ENCODE measurements around the gene MIGA2. TPM values are rescaled to one million over a fixed set of nuclear protein-coding genes. Genes with fewer than 3 reads are reported as not detected.

MIGA2 gene
- total and polyA plus RNA-seq, 10 donors: 20.2 to 47.1 (median 34.4) TPM

GRCh38 chr9:129006328-129007034 lies 29.9 kb upstream of the MIGA2 start:
- WGBS, 5 donors: 53 to 63% (median 61%) methylated on average over 20 to 21 of the region's 21 CpGs
- H3K27me3 ChIP-seq (replicated peaks in 1 of 7): no peaks in the 10 kb centered on the region
- intact Hi-C loops (cut with DNase I; ENCODE audit: low total_unique reads): no loop called here
- no peak for DNase-seq
- peak overlapping the region in 2 of 8 donors; percentile 26 for H3K27ac ChIP-seq
- H3K36me3 ChIP-seq: peaks cover 0 to 100% (median 93%) of the 10 kb centered on the region in 6 donors
- TF ChIP-seq, protein P1, sequence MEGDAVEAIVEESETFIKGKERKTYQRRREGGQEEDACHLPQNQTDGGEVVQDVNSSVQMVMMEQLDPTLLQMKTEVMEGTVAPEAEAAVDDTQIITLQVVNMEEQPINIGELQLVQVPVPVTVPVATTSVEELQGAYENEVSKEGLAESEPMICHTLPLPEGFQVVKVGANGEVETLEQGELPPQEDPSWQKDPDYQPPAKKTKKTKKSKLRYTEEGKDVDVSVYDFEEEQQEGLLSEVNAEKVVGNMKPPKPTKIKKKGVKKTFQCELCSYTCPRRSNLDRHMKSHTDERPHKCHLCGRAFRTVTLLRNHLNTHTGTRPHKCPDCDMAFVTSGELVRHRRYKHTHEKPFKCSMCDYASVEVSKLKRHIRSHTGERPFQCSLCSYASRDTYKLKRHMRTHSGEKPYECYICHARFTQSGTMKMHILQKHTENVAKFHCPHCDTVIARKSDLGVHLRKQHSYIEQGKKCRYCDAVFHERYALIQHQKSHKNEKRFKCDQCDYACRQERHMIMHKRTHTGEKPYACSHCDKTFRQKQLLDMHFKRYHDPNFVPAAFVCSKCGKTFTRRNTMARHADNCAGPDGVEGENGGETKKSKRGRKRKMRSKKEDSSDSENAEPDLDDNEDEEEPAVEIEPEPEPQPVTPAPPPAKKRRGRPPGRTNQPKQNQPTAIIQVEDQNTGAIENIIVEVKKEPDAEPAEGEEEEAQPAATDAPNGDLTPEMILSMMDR (IDR thresholded peaks at IDR 0.05 in 8 of 11, conservative IDR thresholded peaks at IDR 0.05 in 3 of 11): peak in 10 of 11 experiments; percentile 19 to 90 (median 78)
- TF ChIP-seq POLR2AphosphoS5 (IDR thresholded peaks at IDR 0.05): peak; percentile 31 to 35 (median 32)
- TF ChIP-seq POLR2A (IDR thresholded peaks at IDR 0.05): no peak
- peaks cover 0 to 27% (median 9%) of the 10 kb centered on the region in 6 donors for H3K4me1 ChIP-seq
- no peaks in the 10 kb centered on the region for H3K9me3 ChIP-seq
- no peak overlapping the region for H3K4me3 ChIP-seq

- WGBS, 5 donors: 84 to 92% (median 86%) methylated on average over 13 to 14 of the region's 14 CpGs
- peak overlapping the region in 2 of 8 donors; percentile 26 for H3K27ac ChIP-seq
- intact Hi-C loops (cut with DNase I; ENCODE audit: low total_unique reads): no loop called here
- peaks cover 0 to 100% (median 93%) of the 10 kb centered on the region in 6 donors for H3K36me3 ChIP-seq
- H3K4me1 ChIP-seq: peaks cover 0 to 27% (median 9%) of the 10 kb centered on the region in 6 donors
- TF ChIP-seq POLR2AphosphoS5 (IDR thresholded peaks at IDR 0.05) (peak in 1 of 3 donors; percentile 6), POLR2A (IDR thresholded peaks at IDR 0.05) (no peak)
- TF ChIP-seq, protein P1 (IDR thresholded peaks at IDR 0.05 in 8 of 11, conservative IDR thresholded peaks at IDR 0.05 in 3 of 11): peak in 4 of 11 experiments; percentile 0 to 46 (median 18)
- no peak overlapping the region for H3K4me3 ChIP-seq
- H3K9me3 ChIP-seq: no peaks in the 10 kb centered on the region
- no peak for DNase-seq
- H3K27me3 ChIP-seq (replicated peaks in 1 of 7): no peaks in the 10 kb centered on the region
These were observed 29.2 kb upstream of the MIGA2 start for GRCh38 chr9:129007035-129007765.

GRCh38 chr9:129007766-129008468 lies 28.5 kb upstream of the MIGA2 start:
- TF ChIP-seq, protein P1 (IDR thresholded peaks at IDR 0.05 in 8 of 11, conservative IDR thresholded peaks at IDR 0.05 in 3 of 11): no peak
- peak in 2 of 3 donors; percentile 13 to 54 for TF ChIP-seq POLR2AphosphoS5 (IDR thresholded peaks at IDR 0.05)
- no peak for TF ChIP-seq POLR2A (IDR thresholded peaks at IDR 0.05)
- intact Hi-C loops (cut with DNase I; ENCODE audit: low total_unique reads): no loop called here
- Histone ChIP-seq H3K36me3 (peaks cover 0 to 100% (median 93%) of the 10 kb centered on the region in 6 donors), H3K27ac (no peak overlapping the region), H3K4me1 (peaks cover 0 to 27% (median 9%) of the 10 kb centered on the region in 6 donors), H3K4me3 (no peak overlapping the region), H3K27me3 (replicated peaks in 1 of 7) (no peaks in the 10 kb centered on the region), H3K9me3 (no peaks in the 10 kb centered on the region)
- DNase-seq: no peak
- WGBS, 5 donors: 87 to 92% (median 90%) methylated on average over 16 to 18 of the region's 18 CpGs

Data from spleen (tissue), 11 donors.